GM12873 (cell line): Measurements from ENCODE around the gene KRT14.

ENCODE experiments used
- TF ChIP-seq, protein P1 (sequence below): IDR thresholded peaks from 2 replicates; pipeline ENCODE4 v1.5.1; 2012; ENCODE audit warnings: low read depth, mild to moderate bottlenecking, moderate library complexity, low read length, control low read depth; ENCODE audit not compliant: insufficient read depth; ENCODE audit errors: missing control alignments

The KRT14 gene

DNA sequence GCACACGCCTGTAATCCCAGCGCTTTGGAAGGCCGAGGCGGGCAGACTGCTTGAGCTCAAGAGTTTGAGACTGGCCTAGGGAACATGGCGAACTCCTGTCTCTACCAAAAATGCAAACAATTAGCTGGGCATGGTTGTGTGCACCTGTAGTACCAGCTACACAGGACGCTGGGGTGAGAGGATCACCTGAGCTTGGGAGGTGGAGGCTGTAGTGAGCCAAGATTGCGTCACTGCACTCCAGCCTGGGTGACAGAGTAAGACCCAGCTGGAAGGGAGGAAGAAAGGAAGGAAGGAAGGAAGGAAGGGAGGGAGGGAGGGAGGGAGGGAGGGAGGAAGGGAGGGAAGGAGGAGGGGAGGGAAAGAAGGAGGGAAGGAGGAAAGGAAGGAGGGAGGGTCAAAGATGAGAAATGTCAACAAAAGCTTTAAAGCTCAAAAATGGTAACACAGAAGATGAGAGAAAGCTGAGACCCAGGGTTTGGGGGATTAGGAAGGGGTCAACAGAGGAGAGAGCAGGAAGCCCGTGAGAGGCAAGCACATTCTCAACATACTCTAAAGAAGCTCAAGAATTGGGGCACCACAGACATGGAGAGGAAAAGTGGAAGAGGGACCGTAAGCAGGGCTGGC is 53.6 kb downstream of the KRT14 start:
- TF ChIP-seq, protein P1, sequence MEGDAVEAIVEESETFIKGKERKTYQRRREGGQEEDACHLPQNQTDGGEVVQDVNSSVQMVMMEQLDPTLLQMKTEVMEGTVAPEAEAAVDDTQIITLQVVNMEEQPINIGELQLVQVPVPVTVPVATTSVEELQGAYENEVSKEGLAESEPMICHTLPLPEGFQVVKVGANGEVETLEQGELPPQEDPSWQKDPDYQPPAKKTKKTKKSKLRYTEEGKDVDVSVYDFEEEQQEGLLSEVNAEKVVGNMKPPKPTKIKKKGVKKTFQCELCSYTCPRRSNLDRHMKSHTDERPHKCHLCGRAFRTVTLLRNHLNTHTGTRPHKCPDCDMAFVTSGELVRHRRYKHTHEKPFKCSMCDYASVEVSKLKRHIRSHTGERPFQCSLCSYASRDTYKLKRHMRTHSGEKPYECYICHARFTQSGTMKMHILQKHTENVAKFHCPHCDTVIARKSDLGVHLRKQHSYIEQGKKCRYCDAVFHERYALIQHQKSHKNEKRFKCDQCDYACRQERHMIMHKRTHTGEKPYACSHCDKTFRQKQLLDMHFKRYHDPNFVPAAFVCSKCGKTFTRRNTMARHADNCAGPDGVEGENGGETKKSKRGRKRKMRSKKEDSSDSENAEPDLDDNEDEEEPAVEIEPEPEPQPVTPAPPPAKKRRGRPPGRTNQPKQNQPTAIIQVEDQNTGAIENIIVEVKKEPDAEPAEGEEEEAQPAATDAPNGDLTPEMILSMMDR, result no peak
